SH-SY5Y (cell line): ENCODE measurements around the gene ZNF365.

Source experiments
- GATA2 ChIP-seq: IDR thresholded peaks from 2 replicates; pipeline ENCODE4 v1.6.1; 2011; ENCODE audit warnings: mild to moderate bottlenecking, low read depth, low read length
- GATA3 ChIP-seq: IDR thresholded peaks from 2 replicates; pipeline ENCODE4 v1.6.1; 2011; ENCODE audit warnings: low read depth, mild to moderate bottlenecking, low read length, moderate library complexity

ZNF365 gene

GRCh38 chr10:62374862-62375710 lies 917 bp downstream of the ZNF365 start:
- TF ChIP-seq GATA3: no peak
- TF ChIP-seq GATA2: no peak

DNA sequence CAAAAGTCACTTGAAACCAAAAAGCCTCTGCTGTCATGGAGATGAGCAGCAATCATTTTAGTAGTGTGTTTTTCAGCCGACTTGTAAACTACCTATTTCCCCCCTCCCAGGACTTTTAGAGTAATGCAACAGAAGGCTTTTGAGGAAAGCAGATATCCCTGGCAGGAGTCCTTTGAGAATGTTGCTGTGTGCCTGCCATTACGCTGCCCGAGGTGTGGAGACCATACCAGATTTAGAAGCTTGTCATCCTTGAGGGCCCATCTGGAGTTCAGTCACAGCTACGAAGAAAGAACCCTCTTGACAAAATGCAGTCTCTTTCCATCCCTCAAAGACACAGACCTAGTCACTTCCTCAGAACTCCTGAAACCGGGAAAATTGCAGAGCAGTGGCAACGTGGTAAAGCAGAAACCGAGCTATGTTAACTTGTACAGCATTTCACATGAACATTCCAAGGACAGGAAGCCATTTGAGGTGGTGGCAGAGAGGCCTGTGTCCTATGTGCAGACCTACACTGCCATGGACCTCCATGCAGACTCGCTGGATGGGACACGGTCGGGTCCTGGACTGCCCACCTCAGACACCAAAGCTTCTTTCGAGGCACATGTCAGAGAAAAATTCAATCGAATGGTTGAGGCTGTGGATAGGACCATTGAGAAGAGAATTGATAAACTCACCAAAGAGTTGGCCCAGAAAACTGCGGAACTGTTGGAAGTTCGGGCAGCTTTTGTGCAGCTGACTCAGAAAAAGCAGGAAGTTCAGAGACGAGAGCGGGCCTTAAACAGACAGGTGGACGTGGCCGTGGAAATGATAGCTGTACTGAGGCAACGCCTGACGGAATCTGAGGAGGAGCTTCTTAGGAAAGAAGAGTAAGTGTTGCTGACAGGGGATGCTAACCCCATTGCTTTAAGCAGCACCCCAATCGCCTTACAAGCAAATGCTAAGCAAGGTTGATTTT lies 2.2 kb downstream of the ZNF365 start:
- TF ChIP-seq GATA2: no peak
- no peak for TF ChIP-seq GATA3

- TF ChIP-seq GATA2 (no peak), GATA3 (no peak)
These were observed 2.9 kb downstream of the ZNF365 start for GRCh38 chr10:62377026-62377415.

GRCh38 chr10:62377966-62378365 lies 3.8 kb downstream of the ZNF365 start:
- TF ChIP-seq GATA2 (no peak), GATA3 (no peak)

GRCh38 chr10:62379394-62379793 lies 5.2 kb downstream of the ZNF365 start:
- no peak for TF ChIP-seq GATA2
- TF ChIP-seq GATA3: no peak

- TF ChIP-seq GATA2: no peak
These were observed 5.8 kb downstream of the ZNF365 start for GRCh38 chr10:62380016-62380415.

DNA sequence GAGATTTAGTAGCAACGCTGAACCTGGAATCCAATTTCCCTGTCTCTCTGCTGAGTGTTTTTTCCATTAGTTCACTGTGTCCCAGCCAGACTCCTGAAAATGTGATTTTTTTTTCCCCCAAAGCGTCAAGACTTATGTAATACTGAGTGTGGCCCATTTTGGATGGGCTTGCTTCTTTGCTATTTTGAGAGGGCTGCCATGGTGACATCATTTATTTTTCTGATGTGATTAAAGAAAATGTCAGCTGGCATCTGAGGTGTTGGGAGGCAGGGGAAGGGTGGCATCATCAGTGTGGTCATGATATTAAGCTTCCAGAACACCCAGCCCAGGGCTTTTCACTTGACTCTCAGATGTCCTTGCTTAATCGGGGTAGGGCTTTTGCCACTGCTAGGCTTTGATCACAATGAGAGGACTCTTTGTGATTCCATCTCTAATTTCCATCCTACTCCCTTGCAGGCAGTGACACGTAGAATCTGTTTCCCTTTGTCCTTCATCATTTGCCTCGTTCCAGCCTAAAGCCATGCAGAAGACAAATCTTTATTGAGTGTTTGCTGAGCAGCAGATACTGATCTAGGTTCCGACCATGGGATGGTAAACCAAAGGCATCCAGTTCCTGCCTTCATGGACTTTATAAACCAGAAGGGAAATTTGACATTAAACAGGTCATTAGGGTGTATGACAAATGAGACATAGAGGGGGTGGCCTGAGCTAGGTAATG lies 7.4 kb downstream of the ZNF365 start:
- TF ChIP-seq GATA2: 0 out of 2 replicates have a peak, but pooled peaks have one; percentile 6
- TF ChIP-seq GATA3: no peak

DNA sequence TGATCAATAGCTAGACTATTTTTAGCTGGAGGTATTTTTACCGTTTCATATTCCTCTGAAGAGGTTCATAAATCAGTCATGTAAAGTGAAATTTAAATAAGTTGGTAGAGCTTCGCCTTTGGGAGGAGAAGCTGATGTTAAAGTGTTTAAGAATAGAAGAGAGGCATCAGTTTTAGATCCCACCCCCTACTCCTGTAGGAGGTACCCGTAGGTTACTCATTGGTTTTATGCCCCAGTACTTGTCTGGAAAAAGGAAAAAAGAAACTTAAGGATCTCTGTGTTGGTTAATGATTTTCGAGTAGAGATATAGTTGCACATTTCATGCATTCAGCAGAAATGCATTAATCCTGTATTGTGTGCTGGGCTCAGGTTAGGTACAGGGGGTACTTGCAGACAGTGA lies 8.7 kb downstream of the ZNF365 start:
- no peak for TF ChIP-seq GATA2
- no peak for TF ChIP-seq GATA3

DNA sequence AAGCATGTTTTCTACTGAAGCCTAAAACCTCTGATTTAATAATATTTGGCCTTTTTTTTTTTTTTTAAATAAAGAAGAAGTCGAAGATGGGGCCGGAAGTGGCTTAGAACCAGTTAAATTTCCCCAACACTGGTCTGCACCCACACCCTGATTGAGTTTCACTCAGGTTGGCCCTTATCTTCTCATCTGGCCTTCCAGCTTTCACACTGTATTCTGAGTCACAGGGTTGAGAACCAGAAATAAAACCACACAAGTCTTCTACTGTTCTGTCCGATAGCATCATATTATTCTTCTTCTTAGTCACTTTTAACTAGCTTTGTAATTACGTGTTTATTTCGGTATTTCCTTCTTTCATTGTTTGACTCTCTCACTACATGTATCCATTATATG lies 9.9 kb downstream of the ZNF365 start:
- TF ChIP-seq GATA3 (0 out of 2 replicates have a peak, but pooled peaks have one; percentile 14), GATA2 (peak; percentile 32; the same call in 1 of the 2 replicates)

GRCh38 chr10:62384447-62385081 lies 10.4 kb downstream of the ZNF365 start:
- TF ChIP-seq GATA3 (no peak), GATA2 (no peak)

- TF ChIP-seq GATA3: no peak
- no peak for TF ChIP-seq GATA2
These were observed 12.5 kb downstream of the ZNF365 start for GRCh38 chr10:62386356-62387320.

- no peak for TF ChIP-seq GATA3
- TF ChIP-seq GATA2: no peak
These were observed 14.2 kb downstream of the ZNF365 start for GRCh38 chr10:62388328-62388727.

- TF ChIP-seq GATA2 (no peak), GATA3 (no peak)
These were observed 16.5 kb downstream of the ZNF365 start for GRCh38 chr10:62390497-62391176.
